HCT116 (cell line): ENCODE results near the gene FIBCD1. TPM values are rescaled to one million over a fixed set of nuclear protein-coding genes. Genes with fewer than 3 reads are reported as not detected.

Experiments
- ATAC-seq: fragments of 200-7000 bp; cut with Tn5 transposase; 2 replicates; pipeline ENCODE4 v1.9.1; 2020; ENCODE audit warnings: mild to moderate bottlenecking, moderate library complexity
- BruUV-seq: library from RNA; stranded (reverse); fragments of 400-500 nt; replicated peaks from 2 replicates; lab custom pipeline; 2021; lab: Mats Ljungman, UMichigan
- CTCF ChIA-PET: fragments of 300-600 bp; sonication (Branson Sonifier 250); formaldehyde crosslinking; loops from one replicate; lab custom pipeline; 2021; ENCODE audit warnings: antibody characterized with exemption; lab: Charles Lee
- POLR2A ChIA-PET: fragments of 300-600, 350-600 bp; sonication (Branson Sonifier 250); formaldehyde crosslinking; loops from one replicate; lab custom pipeline; 2021; ENCODE audit warnings: antibody characterized with exemption; lab: Charles Lee
- RAD21 ChIA-PET, 2 experiments: fragments of 300-600 bp; sonication (Branson Sonifier 250); formaldehyde crosslinking; loops; one replicate each; lab custom pipeline; 2023; ENCODE audit warnings: low total read pairs in 2 of 2; ENCODE audit not compliant: uncharacterized antibody in 2 of 2, unreplicated experiment in 2 of 2, low non-redundant PET in 1 of 2; lab: Charles Lee
- DNase-seq: peaks from one replicate; pipeline ENCODE4 v3.0.0-alpha.2; 2010; ENCODE audit warnings: low read depth, low spot score
- H2AFZ ChIP-seq: fragments of 200-600 bp; shearing (Covaris generic), sonication (generic); 2 replicates; pipeline ENCODE4 v1.6.1; 2017; ENCODE audit warnings: low read depth, mixed run types, mixed read lengths, antibody characterized with exemption, low read length; ENCODE audit not compliant: poor library complexity, severe bottlenecking
- H3K27ac ChIP-seq: 2 replicates; pipeline ENCODE4 v1.5.1; 2012; ENCODE audit warnings: low read depth, low read length
- H3K27me3 ChIP-seq: fragments of 200-600 bp; sonication (generic); 2 replicates; pipeline ENCODE4 v1.6.1; 2016; ENCODE audit warnings: mixed run types, low read length, mixed read lengths; ENCODE audit not compliant: insufficient read depth
- H3K36me3 ChIP-seq, 2 experiments: fragments of 200-500 bp in 1 of 2; fragments of 200-600 bp in 1 of 2; sonication (Bioruptor generic) in 1 of 2; sonication (generic) in 1 of 2; 2 replicates each; pipeline versions ENCODE4 v1.5.1 to v1.6.1; 2014 to 2016; ENCODE audit warnings: low read length in 2 of 2, inconsistent platforms in 1 of 2, mixed read lengths in 1 of 2, mixed run types in 1 of 2; ENCODE audit not compliant: insufficient read depth in 2 of 2, control insufficient read depth in 1 of 2
- H3K4me1 ChIP-seq, 2 experiments: fragments of 200-600 bp in 1 of 2; sonication (generic) in 1 of 2; 2 replicates each; pipeline versions ENCODE4 v1.5.1 to v1.6.1; 2012 to 2017; ENCODE audit warnings: low read length in 2 of 2, inconsistent platforms in 1 of 2, mild to moderate bottlenecking in 1 of 2, mixed read lengths in 1 of 2, mixed run types in 1 of 2, moderate library complexity in 1 of 2; ENCODE audit not compliant: insufficient read depth in 2 of 2, control insufficient read depth in 1 of 2
- H3K4me2 ChIP-seq: fragments of 200-600 bp; sonication (generic); 2 replicates; pipeline ENCODE4 v1.6.1; 2017; ENCODE audit warnings: mixed run types, low read length, mixed read lengths
- H3K4me3 ChIP-seq, 2 experiments: fragments of 200-600 bp in 1 of 2; sonication (generic) in 1 of 2; replicated peaks in 1 of 2; 2 replicates each; pipeline ENCODE4 v1.5.1; 2011 to 2016; ENCODE audit warnings: low read length in 2 of 2, control low read depth in 1 of 2, low read depth in 1 of 2, mild to moderate bottlenecking in 1 of 2, mixed read lengths in 1 of 2, mixed run types in 1 of 2
- H3K79me2 ChIP-seq: fragments of 200-600 bp; sonication (generic); 2 replicates; pipeline ENCODE4 v1.6.1; 2017; ENCODE audit warnings: mild to moderate bottlenecking, mixed run types, low read length, moderate library complexity, mixed read lengths; ENCODE audit not compliant: insufficient read depth
- H3K9ac ChIP-seq: fragments of 200-600 bp; sonication (generic); 2 replicates; pipeline ENCODE4 v1.6.1; 2016; ENCODE audit warnings: low read length, mixed read lengths
- H3K9me2 ChIP-seq: fragments of 200-600 bp; sonication (generic), shearing (Covaris generic); 2 replicates; pipeline ENCODE4 v1.6.1; 2017; ENCODE audit warnings: mixed run types, mild to moderate bottlenecking, moderate library complexity; ENCODE audit not compliant: insufficient read depth
- H3K9me3 ChIP-seq, 2 experiments: fragments of 200-500 bp in 1 of 2; fragments of 200-600 bp in 1 of 2; sonication (Bioruptor generic) in 1 of 2; sonication (generic) in 1 of 2; 2 replicates each; pipeline ENCODE4 v1.6.1; 2014 to 2017; ENCODE audit warnings: low read length in 2 of 2, mixed read lengths in 2 of 2, inconsistent platforms in 1 of 2, low read depth in 1 of 2, mild to moderate bottlenecking in 1 of 2, mixed run types in 1 of 2, moderate library complexity in 1 of 2; ENCODE audit not compliant: control insufficient read depth in 1 of 2, insufficient read depth in 1 of 2
- H4K20me1 ChIP-seq: fragments of 200-600 bp; sonication (generic), shearing (Covaris generic); 2 replicates; pipeline ENCODE4 v1.6.1; 2017; ENCODE audit warnings: mixed run types, mild to moderate bottlenecking, moderate library complexity; ENCODE audit not compliant: insufficient read depth
- CBX3 ChIP-seq: IDR thresholded peaks from 2 replicates; pipeline ENCODE4 v1.6.1; 2012; ENCODE audit warnings: low read depth
- EGR1 ChIP-seq: IDR thresholded peaks from 2 replicates; pipeline ENCODE4 v1.6.1; 2012; ENCODE audit warnings: low read depth
- EZH2 ChIP-seq: fragments of 200-600 bp; sonication (generic); IDR thresholded peaks from 2 replicates; pipeline ENCODE4 v1.6.1; 2017; ENCODE audit warnings: antibody characterized with exemption, mixed run types
- POLR2A ChIP-seq: IDR thresholded peaks from 2 replicates; pipeline ENCODE4 v1.7.0; 2011; ENCODE audit warnings: borderline replicate concordance; ENCODE audit not compliant: insufficient read depth, insufficient read length; ENCODE audit errors: extremely low read depth
- POLR2AphosphoS5 ChIP-seq: IDR thresholded peaks from 2 replicates; pipeline ENCODE4 v1.6.1; 2011; ENCODE audit warnings: mild to moderate bottlenecking, low read depth, low read length, moderate library complexity
- REST ChIP-seq: IDR thresholded peaks from 2 replicates; pipeline ENCODE4 v1.6.1; 2012; ENCODE audit warnings: low read depth
- ZNF274 ChIP-seq: fragments of 200-500 bp; sonication (Bioruptor generic); IDR thresholded peaks from 2 replicates; pipeline ENCODE4 v1.6.1; 2014; ENCODE audit warnings: mild to moderate bottlenecking, low read depth, low read length, inconsistent platforms
- intact Hi-C: fragments of 100-400 bp; cut with micrococcal nuclease; formaldehyde crosslinking; loops from 2 replicates; pipeline ENCODE4 v1.10.0; 2022
- total RNA-seq: library from RNA; stranded (reverse); gene quantifications from one replicate; pipeline ENCODE4 v1.2.1, GENCODE V29; 2021; ENCODE audit not compliant: unreplicated experiment
- TF ChIP-seq, protein P1 (sequence below): IDR thresholded peaks from 2 replicates; pipeline ENCODE4 v1.6.1; 2012

FIBCD1 gene
- total RNA-seq, 1 experiment from 2014 or later = 26.1 TPM

DNA sequence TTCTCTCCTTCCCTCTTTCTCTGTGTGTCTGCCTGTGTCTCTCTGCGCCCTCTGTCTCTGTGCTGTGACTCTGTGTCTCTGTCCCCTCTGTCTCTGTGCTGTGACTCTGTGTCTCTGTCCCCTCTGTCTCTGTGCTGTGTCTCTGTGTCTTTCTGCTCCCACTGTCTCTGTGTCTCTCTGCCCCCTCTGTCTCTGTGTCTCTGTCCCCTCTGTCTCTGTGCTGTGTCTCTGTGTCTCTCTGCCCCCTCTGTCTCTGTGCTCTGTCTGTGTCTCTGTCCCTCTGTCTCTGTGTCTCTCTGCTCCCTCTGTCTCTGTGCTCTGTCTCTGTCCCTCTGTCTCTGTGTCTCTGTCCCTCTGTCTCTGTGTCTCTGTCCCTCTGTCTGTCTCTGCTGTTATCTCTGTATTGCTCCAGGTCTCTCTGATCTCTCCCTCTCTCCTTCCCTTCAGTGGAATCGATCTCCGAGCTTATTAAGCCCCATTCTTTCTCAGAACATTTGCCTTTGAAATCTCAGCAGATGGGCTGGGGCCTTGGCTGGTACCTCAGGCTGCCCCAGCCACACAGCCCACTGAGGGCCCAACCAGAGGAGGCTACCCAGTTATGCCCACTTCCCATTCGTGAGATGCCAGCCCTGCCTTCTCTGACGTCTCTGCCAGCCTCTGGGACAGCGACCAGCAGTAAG, 33.4 kb upstream of the FIBCD1 start:
- Histone ChIP-seq H4K20me1 (no peaks in the 10 kb centered on the region), H3K36me3 (no peaks in the 10 kb centered on the region), H3K4me3 (no peak overlapping the region), H3K27ac (no peak overlapping the region), H3K4me1 (no peaks in the 10 kb centered on the region), H3K4me2 (no peak overlapping the region), H3K9ac (no peak overlapping the region), H3K9me2 (no peaks in the 10 kb centered on the region), H3K9me3 (no peaks in the 10 kb centered on the region), H3K27me3 (peaks cover 3% of the 10 kb centered on the region; the same call in 1 of the 2 replicates), H3K79me2 (no peaks in the 10 kb centered on the region), H2AFZ (no peak overlapping the region)
- BruUV-seq = no TSS peak
- no peak for TF ChIP-seq REST
- TF ChIP-seq, protein P1, sequence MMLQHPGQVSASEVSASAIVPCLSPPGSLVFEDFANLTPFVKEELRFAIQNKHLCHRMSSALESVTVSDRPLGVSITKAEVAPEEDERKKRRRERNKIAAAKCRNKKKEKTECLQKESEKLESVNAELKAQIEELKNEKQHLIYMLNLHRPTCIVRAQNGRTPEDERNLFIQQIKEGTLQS = no peak
- no peak for TF ChIP-seq POLR2AphosphoS5
- TF ChIP-seq CBX3 = no peak
- TF ChIP-seq EGR1 = no peak
- no peak for TF ChIP-seq EZH2
- no peak for TF ChIP-seq ZNF274
- no peak for TF ChIP-seq POLR2A
- ChIA-PET RAD21 (no interaction called here), CTCF (no interaction called here), POLR2A (no interaction called here)
- intact Hi-C loops = no loop called here
- no peak for ATAC-seq
- DNase-seq = no peak
